Astrocyte (in vitro differentiated cells and primary cell): ENCODE results near the gene NAA15.

Experiments
- EZH2 ChIP-seq: IDR thresholded peaks from 2 replicates; pipeline ENCODE4 v1.6.1; 2012; ENCODE audit warnings: mild to moderate bottlenecking, low read length, inconsistent platforms; ENCODE audit not compliant: insufficient read depth
- TF ChIP-seq, protein P1 (sequence below): IDR thresholded peaks from 2 replicates; pipeline ENCODE4 v1.5.1; 2011; ENCODE audit warnings: low read depth, mild to moderate bottlenecking, inconsistent platforms, low read length, moderate library complexity; ENCODE audit not compliant: insufficient read depth

DNA sequence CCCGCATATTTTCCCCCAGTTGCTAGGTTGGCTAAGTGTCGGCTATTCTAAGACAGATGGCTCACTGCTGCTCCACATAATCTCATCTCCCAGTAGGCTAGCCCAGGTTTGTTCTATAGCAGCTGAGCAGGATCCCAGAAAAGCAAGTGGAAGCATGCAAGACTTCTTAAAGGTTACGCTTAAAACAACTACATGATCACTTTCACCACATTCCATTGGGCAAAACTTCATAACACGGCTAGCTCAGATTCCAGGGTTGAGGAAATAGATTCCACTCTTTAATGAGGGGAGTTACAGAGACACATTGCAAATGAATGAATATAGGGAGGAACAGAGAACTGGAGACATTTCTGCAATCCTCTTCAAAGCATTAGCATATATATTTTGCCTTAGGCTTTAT is 139.7 kb downstream of the NAA15 start:
- TF ChIP-seq, protein P1, sequence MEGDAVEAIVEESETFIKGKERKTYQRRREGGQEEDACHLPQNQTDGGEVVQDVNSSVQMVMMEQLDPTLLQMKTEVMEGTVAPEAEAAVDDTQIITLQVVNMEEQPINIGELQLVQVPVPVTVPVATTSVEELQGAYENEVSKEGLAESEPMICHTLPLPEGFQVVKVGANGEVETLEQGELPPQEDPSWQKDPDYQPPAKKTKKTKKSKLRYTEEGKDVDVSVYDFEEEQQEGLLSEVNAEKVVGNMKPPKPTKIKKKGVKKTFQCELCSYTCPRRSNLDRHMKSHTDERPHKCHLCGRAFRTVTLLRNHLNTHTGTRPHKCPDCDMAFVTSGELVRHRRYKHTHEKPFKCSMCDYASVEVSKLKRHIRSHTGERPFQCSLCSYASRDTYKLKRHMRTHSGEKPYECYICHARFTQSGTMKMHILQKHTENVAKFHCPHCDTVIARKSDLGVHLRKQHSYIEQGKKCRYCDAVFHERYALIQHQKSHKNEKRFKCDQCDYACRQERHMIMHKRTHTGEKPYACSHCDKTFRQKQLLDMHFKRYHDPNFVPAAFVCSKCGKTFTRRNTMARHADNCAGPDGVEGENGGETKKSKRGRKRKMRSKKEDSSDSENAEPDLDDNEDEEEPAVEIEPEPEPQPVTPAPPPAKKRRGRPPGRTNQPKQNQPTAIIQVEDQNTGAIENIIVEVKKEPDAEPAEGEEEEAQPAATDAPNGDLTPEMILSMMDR = no peak
- TF ChIP-seq EZH2 = no peak
